Cortex of kidney (tissue), 1 donor: ENCODE results near the gene FRMD4A.
"Not testable (repeated sequence)": the region's sequence is repeated elsewhere in the genome, so short reads cannot be mapped to it uniquely, and the experiment has no call there.

ENCODE experiments used
- DNase-seq: peaks from one replicate; lab custom pipeline; 2025; lab: John Stamatoyannopoulos, UW

The FRMD4A gene

DNA sequence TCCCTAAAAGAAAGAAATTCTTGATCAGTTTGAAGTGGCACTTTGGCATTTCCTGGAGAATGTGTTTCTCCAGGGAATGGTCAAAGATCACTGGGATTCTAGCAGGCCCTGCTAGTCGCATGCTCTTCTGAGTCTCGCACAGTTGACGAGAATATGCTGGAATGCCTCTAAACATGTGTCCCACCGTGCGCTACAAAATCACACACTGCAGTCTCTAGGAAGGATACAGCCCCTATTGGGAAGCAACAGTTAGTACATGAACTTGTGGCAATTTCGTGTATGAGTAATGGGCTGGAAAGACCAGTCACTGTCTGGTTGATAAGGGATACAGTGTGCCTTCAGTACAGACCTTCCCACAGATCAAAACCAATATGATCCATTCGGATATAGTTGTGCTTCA lies 486.1 kb downstream of the FRMD4A start:
- no peak for DNase-seq

DNA sequence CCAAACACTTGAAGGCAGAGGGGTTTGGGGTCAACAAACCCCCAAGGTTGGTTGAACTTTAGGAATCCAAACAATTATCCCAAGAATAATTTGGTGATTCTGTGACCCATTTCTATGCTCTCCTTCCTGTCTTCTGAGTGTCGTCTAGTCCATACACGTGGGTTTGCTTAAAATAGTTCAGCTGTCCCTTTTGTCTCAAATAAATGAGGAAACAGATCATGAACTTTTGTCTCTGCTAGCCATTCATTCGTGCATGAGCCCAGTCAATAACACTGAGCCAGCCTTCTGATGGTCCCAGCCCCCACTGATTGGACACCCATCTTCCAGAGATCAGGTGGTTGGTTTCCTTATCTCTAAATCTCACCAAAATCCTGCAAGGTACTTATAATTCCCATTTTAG lies 488.6 kb downstream of the FRMD4A start:
- no peak for DNase-seq

DNA sequence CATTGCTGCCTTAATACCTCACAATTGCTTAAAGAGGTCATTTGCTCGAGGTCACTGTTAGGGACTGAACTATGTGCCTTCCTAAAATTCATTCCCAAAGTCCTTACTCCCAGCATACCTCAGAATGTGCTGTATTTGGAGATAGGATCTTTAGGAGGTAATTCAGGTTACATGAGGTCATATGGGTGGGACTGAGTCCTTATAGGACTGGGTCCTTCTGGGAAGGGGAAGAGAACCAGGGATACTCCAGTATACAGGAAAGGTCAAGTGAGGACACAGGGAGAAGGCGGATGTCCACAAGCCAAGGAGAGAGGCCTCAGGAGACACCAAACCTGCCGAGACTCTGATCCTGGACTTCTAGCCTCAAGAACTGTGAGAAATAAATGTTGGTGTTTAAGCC lies 490.7 kb downstream of the FRMD4A start:
- DNase-seq: no peak

DNA sequence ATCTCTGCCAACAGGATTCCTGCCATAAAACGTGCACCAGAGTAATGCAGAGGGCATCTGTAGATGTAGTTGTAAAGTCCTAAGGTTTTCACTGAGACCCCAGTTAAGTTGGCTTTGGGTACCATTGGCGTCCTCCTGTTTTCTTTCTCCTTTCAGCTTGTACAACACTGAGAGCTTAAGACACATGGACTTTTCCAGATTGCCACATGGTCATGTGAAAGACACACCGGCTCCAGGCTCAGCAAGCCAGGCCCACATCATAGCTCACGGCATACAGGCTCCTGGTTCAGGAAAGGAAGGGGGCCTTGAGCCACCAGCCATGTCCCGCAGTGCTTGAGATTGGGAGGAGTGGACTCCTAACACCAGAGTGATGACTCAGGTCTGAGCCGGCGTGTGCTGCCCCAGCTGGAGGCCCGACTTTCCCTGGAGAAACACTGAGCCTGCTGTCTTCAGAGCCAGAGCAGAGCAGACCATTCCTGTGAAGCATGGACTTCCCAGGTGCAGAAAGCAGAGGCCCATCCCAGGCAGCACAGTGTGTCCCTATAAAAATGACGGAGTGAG lies 491.2 kb downstream of the FRMD4A start:
- DNase-seq: no peak

DNA sequence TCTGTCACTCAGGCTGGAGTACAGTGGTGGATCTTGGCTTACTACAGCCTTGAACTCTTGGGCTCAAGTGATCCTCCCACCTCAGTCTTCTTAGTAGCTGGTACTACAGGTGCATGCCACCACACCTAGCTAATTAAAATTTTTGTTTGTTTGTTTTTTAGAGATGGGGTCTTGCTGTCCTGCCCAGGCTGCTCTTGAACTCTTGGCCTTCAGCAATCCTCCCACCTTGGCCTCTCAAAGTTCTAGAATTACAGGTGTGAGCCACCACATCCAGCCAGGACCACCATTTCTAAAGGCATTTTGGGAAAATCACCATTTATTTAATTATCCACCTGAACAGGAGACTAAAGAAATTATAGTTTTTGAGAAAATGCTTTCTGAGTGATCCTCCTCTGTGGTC lies 491.7 kb downstream of the FRMD4A start:
- DNase-seq: no peak

DNA sequence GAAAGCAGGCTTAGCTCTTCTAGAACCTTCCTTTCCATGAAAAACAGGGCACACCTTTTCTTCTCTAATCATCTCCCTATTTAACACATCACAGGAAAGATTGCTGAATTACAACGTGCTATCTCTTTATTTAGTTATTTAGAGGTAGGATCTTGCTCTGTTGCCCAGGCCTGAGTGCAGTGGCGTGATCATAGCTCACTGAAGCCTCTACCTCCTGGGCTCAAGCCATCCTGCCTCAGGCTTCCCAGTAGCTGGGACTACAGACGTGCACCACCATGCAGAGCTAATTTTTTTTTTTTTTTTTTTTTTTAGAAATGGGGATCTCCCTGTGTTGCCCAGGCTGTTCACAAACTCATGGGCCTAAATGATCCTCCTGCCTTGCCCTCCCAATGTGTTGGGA lies 492.8 kb downstream of the FRMD4A start:
- no peak for DNase-seq

DNA sequence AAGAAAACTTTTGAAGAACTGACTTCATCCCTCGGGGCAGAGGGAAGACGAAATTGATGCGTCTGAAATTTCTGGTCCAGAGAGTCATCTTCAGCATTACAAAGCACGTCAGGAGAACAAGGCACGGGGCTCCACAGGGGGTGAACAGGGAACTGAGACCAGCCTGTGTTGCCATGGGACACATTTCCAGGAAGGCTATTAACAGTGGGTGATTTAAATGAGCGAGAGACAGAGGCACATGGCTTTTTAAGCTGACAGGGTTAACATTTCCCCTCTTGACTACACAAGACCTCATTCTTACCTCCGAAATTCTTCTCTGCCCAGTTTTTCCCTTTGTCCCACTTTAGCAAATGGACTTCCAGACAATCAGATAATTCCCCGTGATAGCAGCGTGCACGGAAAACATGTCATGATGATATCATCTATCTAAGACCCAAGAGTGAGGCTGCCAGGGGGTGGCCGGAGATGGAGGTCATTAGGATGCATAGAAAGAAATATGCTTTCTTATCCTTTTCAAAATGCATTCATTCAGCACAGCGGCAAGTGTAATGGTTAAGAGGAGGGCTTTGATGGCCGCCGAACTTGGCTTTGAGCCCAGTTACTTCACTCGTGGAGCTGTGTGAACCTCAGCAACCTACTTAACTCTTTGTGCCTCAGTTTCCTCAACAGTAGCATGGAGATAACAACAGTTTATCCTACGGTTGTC lies 496.0 kb downstream of the FRMD4A start:
- DNase-seq: no peak

DNA sequence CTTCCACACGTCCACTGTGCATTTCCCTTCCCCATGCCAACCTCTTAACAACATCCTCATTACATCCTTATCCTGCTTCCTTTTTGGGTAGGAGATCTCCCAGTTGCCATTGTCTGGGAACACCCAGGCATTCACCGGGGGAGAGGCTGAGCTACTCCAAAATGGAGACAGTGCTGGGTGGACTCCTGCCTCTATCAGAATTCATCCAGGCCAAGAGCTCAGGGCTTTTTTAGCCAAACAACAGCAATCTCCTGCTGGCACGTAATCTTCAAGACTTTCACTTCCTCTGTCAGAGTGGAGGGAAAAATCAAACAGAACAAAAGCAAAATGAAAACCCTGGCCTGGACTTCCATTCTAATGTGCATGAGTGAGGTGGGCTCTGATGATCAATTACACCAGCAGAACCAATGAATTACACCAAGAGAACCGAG lies 499.0 kb downstream of the FRMD4A start:
- no peak for DNase-seq

DNA sequence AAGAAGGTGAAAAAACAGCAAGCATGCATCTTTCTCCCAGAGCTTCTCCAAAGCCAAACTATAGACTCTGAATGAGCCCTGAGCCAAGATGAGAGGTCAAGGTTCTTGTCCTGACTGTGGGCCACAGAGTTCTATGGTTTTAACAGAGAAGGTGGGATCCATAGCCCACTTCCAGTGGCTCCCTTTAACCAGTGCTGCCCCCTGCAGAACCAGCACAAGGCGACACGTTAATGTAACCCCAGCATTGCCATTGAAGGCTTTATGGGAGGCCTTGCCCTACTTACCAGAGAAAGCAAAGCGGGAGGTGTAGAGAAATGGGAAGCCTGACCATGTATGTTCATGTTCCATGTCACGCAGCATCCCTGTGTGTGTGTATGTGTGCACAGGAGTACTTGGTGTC lies 500.3 kb downstream of the FRMD4A start:
- DNase-seq: no peak

DNA sequence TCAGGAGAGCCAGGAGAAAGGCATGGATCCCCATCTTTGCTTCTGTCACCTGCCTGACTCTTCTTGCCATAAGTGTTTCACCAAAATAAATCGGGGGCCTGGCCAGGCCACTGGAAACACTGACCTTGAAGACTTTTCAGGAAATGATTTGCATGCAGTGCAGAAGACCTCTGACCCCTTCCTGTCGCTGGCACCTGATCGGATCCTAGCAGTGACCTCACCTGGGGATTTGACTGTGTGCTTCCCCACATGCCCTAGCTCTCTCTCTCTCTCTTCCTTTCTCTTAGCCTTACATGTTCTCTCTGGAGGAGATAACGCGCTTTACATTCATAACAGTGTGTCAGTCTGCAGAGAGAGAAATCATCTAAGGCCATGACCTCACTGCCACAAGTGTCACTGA lies 500.9 kb downstream of the FRMD4A start:
- no peak for DNase-seq

DNA sequence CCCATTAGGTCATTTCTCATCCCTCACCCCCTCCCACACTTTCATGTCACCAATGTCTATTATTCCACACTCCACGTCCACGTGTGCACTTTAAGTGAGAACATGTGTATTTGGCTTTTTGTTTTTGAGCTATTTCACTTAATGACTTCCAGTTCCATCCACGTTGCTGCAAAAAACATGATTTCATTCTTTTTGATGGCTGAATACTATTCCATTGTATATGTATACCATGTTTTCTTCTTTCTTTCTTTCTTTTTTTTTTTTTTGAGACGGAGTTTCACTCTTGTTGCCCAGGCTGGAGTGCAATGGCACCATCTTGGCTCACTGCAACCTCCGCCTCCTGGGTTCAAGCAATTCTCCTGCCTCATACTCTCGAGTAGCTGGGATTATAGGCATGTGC lies 502.4 kb downstream of the FRMD4A start:
- DNase-seq: not testable (repeated sequence)

DNA sequence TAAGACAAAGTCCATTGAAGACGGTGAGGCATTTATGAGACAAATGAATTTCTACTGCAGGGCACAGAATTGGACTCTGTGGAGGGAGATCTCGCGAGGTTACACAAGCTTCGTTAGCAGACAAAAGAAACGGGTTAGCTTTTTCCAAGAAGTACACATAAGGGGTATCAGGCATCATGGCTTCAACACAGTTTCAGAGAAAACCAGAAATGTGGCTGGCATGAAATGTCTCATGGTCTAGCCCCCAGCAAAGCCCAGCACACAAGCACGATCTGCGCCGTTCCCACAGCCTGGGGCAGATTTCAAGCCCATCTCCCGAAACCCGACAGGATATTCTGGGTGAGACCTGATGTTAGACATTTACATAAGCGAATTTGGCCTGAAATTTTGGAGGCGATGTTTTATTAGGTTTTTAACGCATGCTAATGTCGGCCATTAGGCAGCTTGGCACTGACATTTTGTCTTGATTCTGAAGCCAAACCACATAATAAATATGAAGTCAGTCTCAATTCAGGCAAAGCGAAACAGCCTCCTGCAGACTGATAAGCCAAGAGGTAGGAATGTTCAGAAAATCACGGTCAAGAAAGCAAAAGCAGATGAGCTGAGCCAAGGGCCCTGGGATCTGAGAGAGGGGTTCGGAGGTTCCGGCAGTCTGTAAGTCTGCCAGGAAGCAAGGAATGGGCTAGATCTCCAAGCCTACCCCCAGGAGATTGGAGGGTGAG lies 503.5 kb downstream of the FRMD4A start:
- DNase-seq: no peak

DNA sequence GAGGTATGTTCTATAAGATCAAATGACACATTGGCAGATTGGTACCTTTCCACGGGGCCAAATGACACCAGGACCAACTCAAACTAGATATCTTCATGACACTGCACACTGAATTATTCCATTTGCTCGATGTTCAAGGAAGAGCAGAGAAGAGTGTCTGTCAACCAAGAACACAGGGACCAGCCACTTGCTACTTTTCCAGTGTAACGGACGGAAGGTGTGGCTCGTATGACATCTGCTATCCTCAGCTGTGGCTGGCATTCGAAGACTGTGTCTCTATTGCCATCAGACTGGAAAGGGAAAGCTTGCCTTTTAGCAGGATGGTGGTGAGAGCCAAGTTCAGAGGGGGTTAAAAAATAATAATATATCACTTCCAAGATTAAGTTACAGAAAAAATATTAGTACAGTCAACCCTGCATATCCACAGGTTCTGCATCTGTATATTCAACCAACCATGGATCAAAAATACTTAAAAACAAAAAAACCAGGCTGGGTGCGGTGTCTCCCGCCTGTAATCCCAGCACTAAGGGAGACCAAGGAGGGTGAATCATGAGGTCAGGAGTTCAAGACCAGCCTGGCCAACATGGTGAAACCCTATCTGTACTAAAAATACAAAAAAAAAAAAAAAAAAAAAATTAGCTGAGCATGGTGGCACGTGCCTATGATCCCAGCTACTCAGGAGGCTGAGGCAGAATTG lies 506.9 kb downstream of the FRMD4A start:
- DNase-seq: no peak

DNA sequence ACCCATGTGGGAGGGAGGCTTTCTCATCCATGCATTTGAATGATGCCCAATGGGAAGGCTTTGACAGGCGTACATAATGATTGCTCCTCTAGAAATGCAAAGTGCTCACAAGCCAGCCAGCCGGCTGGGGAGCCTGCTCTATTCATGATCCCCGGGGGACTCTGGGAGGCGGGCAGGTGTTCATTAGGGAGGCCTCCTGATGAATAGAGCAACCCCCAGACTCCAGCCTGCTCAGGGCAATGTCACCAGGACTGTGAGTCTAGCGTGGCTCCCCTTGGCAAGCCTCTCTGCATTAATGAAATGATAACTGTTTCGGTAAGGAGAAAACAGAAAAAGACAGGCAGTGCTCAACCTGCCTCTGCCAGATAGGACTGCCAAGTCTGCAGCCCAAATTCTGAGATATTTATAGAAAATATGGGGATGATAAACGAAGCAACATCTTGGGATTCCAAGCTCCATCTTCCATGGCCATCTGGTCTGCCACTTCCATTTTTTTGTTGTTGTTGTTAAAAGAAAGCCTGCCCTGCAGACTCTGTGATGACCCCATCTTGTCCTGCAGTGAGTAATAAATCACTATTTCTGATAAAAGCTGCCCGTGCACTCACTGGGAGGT lies 507.5 kb downstream of the FRMD4A start:
- no peak for DNase-seq

DNA sequence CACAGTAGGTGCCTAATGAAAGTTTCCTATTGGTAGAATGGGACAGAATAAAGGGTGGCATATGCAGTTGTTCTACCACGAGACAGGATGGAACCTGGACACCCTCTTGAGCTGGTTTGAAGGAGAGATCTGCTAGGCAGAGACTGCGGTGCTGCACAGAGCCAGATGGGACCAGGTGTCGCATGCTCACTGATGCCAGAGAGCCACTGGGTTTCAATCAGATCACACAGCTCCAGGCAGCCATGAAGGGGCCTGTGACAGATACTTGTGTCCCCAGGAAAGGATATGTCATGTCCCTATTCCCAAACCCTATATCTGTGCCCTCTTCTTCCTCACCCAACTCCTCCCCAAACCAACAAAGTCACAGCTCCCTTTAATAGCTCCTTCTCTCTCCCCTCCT lies 508.2 kb downstream of the FRMD4A start:
- DNase-seq: no peak

DNA sequence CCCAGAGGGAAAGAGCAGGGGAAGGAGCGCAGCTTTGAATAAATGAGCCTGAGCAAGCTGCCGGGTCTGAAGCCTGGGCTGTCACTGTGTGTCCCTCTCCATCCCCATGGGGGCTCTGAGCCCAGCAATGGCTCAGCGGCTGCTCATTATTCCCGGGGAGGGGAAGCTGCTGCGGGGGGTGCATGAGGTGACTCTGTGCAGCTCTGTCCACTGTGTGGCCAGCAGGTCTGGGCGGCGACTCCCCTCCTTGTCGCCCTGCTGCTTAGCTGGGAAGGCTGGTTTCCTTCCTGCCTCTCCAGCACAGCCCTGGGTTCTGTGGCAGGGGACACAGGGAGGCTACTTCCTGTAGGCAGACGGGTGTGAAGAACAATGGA lies 509.8 kb downstream of the FRMD4A start:
- DNase-seq: no peak

DNA sequence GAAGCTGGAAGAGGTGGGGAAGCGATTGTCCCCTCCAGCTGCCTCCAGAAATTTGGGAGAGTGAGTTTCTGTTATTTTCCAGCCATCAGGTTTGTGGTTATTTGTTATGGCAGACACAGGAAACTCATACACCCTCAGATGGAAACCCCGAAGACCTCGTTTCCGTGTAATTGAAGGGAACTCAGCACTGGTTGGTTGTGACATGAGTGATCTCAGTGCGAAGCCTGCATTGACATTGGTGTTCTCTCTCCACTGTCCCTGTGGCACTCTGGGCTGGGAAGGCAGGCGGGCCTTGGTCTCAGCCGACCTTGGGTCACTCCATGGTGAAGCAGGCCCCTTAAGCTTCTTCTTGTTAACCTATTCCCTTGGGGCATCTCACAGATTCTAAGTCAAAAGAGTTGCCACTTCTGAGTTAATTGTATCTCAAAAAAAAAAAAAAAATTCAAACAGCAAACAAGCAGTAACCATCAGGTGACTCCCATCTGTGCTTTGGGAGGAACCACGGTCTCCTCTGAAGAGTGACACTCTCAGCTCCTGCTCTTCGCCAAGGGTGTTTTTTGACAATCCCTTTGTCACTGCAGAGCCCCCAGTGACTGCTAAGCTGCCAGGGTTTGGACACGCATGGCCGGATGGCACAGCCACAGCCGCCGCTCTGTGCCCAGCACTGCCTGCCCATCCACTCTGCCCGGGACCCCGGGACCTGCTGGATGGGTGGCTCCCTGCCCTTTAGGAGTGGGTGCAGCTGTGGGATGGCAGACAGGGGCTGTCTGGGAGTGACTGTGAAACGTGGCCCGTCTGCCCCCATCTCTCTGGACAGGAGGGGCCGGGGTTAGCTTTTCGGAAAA lies 510.4 kb downstream of the FRMD4A start:
- no peak for DNase-seq

DNA sequence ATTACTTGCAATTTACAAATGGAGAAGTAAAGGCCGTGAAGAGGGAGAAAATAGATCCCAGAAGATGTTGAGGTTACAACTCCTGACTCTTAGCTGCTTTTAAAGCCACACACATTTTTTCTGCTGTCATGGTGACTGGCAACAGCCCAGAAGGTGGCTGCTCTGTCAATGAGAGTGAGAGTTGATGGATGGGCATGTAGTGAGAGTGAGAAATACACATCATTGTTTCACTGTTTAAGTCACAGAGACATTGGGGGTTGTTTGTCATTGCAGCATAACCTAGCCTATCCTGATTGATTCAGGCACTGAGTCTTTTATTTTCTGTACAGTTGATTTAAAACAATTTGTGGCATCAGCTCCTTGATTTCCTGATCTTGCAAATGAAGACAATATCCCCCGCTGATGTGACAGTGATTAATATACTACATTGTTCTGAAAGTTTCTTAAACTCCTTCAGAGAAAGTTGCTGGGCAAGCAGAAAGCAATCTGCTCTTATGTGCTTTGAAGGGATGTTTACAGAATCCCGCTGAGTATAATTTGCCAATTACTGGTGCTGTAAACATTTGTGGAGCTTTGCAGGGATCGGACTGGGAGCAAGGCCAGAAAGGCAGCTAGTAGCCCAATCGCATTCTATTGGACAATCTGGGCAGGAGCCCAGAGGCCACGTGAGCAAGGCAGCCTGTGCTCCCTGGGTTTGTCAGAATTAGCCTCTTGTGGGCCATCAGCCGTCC lies 514.4 kb downstream of the FRMD4A start:
- no peak for DNase-seq

DNA sequence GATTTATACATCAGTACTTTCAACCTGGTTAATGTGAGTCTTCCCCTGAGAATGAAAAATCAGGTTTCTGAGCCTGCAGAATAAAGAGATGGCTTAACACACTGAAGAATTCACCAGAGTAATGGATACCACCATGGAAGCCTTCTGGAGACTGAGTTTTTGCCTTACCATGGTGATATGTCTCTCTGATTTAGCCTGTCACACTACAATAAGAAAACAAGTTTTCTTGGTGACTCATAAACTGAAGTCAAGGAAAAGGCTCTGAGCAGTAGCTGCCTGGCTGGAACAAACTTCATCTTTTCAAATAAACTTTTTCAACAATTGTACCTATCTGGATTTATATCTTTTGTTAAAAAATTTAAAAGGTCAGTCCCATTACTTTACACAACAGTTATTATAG lies 515.0 kb downstream of the FRMD4A start:
- DNase-seq: no peak

DNA sequence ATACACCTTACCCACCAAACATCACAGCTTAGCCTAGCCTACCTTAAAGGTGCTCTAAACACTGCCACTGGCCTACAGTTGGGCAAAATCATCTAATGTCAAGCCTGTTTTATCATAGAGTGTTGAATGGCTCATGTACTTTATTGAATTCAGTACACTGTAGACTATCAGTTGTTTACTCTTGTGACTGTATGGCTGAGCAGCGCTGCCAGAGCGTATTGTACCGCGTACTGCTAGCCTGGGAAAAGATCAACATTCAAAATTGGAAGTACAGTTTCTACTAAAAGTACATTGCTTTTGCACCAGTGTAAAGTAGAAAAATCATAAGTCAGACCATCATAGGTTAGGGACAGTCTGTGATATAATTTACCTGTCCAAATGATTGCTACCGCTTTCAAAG lies 517.2 kb downstream of the FRMD4A start:
- no peak for DNase-seq

DNA sequence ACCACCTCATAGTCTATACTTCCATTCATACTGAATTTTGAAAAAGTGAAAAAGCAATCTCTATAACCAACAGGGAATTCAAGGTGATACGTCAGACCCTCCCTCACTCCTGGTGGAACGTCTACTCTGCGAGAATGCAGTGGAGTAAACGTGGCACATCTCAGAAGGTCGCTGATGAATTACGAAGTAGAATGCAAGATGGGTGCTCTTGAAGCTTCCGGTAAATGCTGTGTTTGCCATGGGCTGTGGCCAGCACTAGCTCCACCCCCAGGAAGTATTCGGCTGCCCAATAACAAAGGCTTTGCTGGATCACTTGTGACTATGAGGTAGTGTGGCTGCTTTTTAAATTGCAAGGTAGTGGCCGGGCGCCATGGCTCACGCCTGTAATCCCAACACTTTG lies 517.9 kb downstream of the FRMD4A start:
- no peak for DNase-seq
